Kasumi-1 (cell line): ENCODE data around the gene BRIP1.
"Not testable (repeated sequence)": the region's sequence is repeated elsewhere in the genome, so short reads cannot be mapped to it uniquely, and the experiment has no call there.

ENCODE experiments used
- DNase-seq, 2 experiments: peaks; one replicate each; lab custom pipeline; 2025; lab: John Stamatoyannopoulos, UW

The BRIP1 gene

GRCh38 chr17:61699032-61699431 lies 164.3 kb downstream of the BRIP1 start:
- no peak for DNase-seq

GRCh38 chr17:61698244-61698643 lies 165.1 kb downstream of the BRIP1 start:
- no peak for DNase-seq

GRCh38 chr17:61695779-61696337 lies 167.5 kb downstream of the BRIP1 start:
- DNase-seq, result no peak

- no peak for DNase-seq
Measured at GRCh38 chr17:61694095-61694494, 169.2 kb downstream of the BRIP1 start.

- no peak for DNase-seq
Measured at GRCh38 chr17:61689610-61690180, 173.6 kb downstream of the BRIP1 start.

- DNase-seq, result no peak
Measured at GRCh38 chr17:61687769-61688168, 175.6 kb downstream of the BRIP1 start.

- DNase-seq, result no peak
Measured at GRCh38 chr17:61686113-61686512, 177.2 kb downstream of the BRIP1 start.

GRCh38 chr17:61684818-61685217 lies 178.5 kb downstream of the BRIP1 start:
- DNase-seq, result no peak

GRCh38 chr17:61684172-61684571 lies 179.2 kb downstream of the BRIP1 start:
- DNase-seq, result no peak

- no peak for DNase-seq
Measured at GRCh38 chr17:61683466-61683865, 179.9 kb downstream of the BRIP1 start.

- no peak for DNase-seq
Measured at GRCh38 chr17:61680921-61681320, 182.4 kb downstream of the BRIP1 start.

GRCh38 chr17:61678339-61678738 lies 185.0 kb downstream of the BRIP1 start:
- DNase-seq, result no peak

GRCh38 chr17:61677150-61677811 lies 186.0 kb downstream of the BRIP1 start:
- DNase-seq, result not testable (repeated sequence)

GRCh38 chr17:61676522-61676921 lies 186.8 kb downstream of the BRIP1 start:
- DNase-seq, result not testable (repeated sequence)

- not testable (repeated sequence) for DNase-seq
Measured at GRCh38 chr17:61674609-61675008, 188.7 kb downstream of the BRIP1 start.

GRCh38 chr17:61673019-61673897 lies 190.1 kb downstream of the BRIP1 start:
- DNase-seq, result not testable (repeated sequence)

GRCh38 chr17:61672140-61672539 lies 191.2 kb downstream of the BRIP1 start:
- DNase-seq, result no peak

- DNase-seq, result no peak
Measured at GRCh38 chr17:61670691-61671090, 192.6 kb downstream of the BRIP1 start.

- no peak for DNase-seq
Measured at GRCh38 chr17:61669522-61669921, 193.8 kb downstream of the BRIP1 start.

GRCh38 chr17:61668486-61668885 lies 194.8 kb downstream of the BRIP1 start:
- DNase-seq, result no peak

GRCh38 chr17:61666406-61667088 lies 196.8 kb downstream of the BRIP1 start:
- not testable (repeated sequence) for DNase-seq

GRCh38 chr17:61663310-61663709 lies 200.0 kb downstream of the BRIP1 start:
- DNase-seq, result no peak
